A549 (cell line): ENCODE results near the gene PRXL2B. TPM values are rescaled to one million over a fixed set of nuclear protein-coding genes. Genes with fewer than 3 reads are reported as not detected.

Experiments
- ATAC-seq, 2 experiments: fragments of 200-7000 bp in 1 of 2; fragments of >200 bp in 1 of 2; cut with Nextera tagmentation in 1 of 2; cut with Tn5 transposase in 1 of 2; 3 replicates each; pipeline versions ENCODE4 v1.8.0 to v1.9.1; 2018 to 2020; ENCODE audit warnings: mild to moderate bottlenecking in 1 of 2, moderate library complexity in 1 of 2
- CTCF ChIA-PET: fragments of 300-600 bp; sonication (Branson Sonifier 250); formaldehyde crosslinking; extraction: SDS; loops from one replicate; lab custom pipeline; 2021; ENCODE audit warnings: antibody characterized with exemption, inconsistent platforms; lab: Yijun Ruan, JAX
- POLR2A ChIA-PET: fragments of 350-600 bp; formaldehyde crosslinking; extraction: SDS; loops from one replicate; lab custom pipeline; 2021; ENCODE audit warnings: antibody characterized with exemption, inconsistent platforms; lab: Yijun Ruan, JAX
- DNase-seq, 2 experiments: peaks; one replicate each; pipeline versions ENCODE4 v3.0.0 to v3.0.0-alpha.2; 2011 to 2016; ENCODE audit warnings: low read depth in 1 of 2, low spot score in 1 of 2
- FAIRE-seq: peaks from 2 replicates; lab custom pipeline; 2011; peaks lifted over from hg19 to GRCh38; lab: Jason Lieb, UNC
- H3K27ac ChIP-seq, 2 experiments: fragments of >200 bp; sonication (Bioruptor Twin); formaldehyde crosslinking; 3 replicates each; pipeline ENCODE4 v1.5.1; 2016 to 2017
- H3K4me1 ChIP-seq: fragments of >200 bp; sonication (Bioruptor Twin); formaldehyde crosslinking; 3 replicates; pipeline ENCODE4 v1.6.1; 2016
- H3K4me2 ChIP-seq: fragments of >200 bp; sonication (Bioruptor Twin); formaldehyde crosslinking; 3 replicates; pipeline ENCODE4 v1.6.1; 2016
- H3K4me3 ChIP-seq: fragments of >200 bp; sonication (Bioruptor Twin); formaldehyde crosslinking; 3 replicates; pipeline ENCODE4 v1.5.1; 2016
- H3K9me3 ChIP-seq: fragments of >200 bp; sonication (Bioruptor Twin); formaldehyde crosslinking; 3 replicates; pipeline ENCODE4 v1.6.1; 2016
- CBX2 ChIP-seq: fragments of 200-600 bp; sonication (generic); IDR thresholded peaks from 2 replicates; pipeline ENCODE4 v1.6.1; 2016; ENCODE audit warnings: low read depth, mild to moderate bottlenecking, borderline replicate concordance
- CBX8 ChIP-seq: fragments of 200-600 bp; sonication (generic); IDR thresholded peaks from 2 replicates; pipeline ENCODE4 v1.6.1; 2016
- CEBPB ChIP-seq, 2 experiments: fragments of >200 bp in 1 of 2; sonication (Bioruptor Twin) in 1 of 2; formaldehyde crosslinking in 1 of 2; IDR thresholded peaks; 2 replicates each; pipeline ENCODE4 v1.6.1; 2012 to 2016
- EHF ChIP-seq: fragments of 250-450 bp; sonication (Bioruptor Pico); IDR thresholded peaks from 2 replicates; pipeline ENCODE4 v1.5.0; 2020; ENCODE audit warnings: mild to moderate bottlenecking
- EP300 ChIP-seq, 2 experiments: fragments of >200 bp; sonication (Bioruptor Twin); formaldehyde crosslinking; IDR thresholded peaks; 2 replicates in 1 of 2; 3 replicates in 1 of 2; pipeline ENCODE4 v1.6.1; 2016 to 2017
- ESRRA ChIP-seq: fragments of 150-350 bp; IDR thresholded peaks from 2 replicates; pipeline ENCODE4 v1.6.1; 2014; ENCODE audit warnings: mild to moderate bottlenecking, low read length, borderline replicate concordance
- FOXS1 ChIP-seq: fragments of 250-450 bp; sonication (Bioruptor Pico); IDR thresholded peaks from 2 replicates; pipeline ENCODE4 v1.5.0; 2020; ENCODE audit warnings: mild to moderate bottlenecking, moderate library complexity
- GATA3 ChIP-seq: IDR thresholded peaks from 2 replicates; pipeline ENCODE4 v1.6.1; 2012; ENCODE audit warnings: borderline replicate concordance
- HOXB5 ChIP-seq: fragments of 250-450 bp; sonication (Bioruptor Pico); IDR thresholded peaks from 2 replicates; pipeline ENCODE4 v1.5.0; 2020; ENCODE audit warnings: mild to moderate bottlenecking, moderate library complexity
- JUN ChIP-seq, 2 experiments: fragments of >200 bp; sonication (Bioruptor Twin); formaldehyde crosslinking; IDR thresholded peaks; 2 replicates in 1 of 2; 3 replicates in 1 of 2; pipeline ENCODE4 v1.6.1; 2016 to 2017
- KDM1A ChIP-seq: fragments of 200-600 bp; sonication (generic); IDR thresholded peaks from 2 replicates; pipeline ENCODE4 v1.6.1; 2016; ENCODE audit warnings: low read depth, mild to moderate bottlenecking
- MAFK ChIP-seq: fragments of 450-650 bp; IDR thresholded peaks from 2 replicates; pipeline ENCODE4 v1.6.1; 2014; ENCODE audit not compliant: partially characterized antibody
- NR3C1 ChIP-seq: fragments of >200 bp; sonication (Bioruptor Twin); formaldehyde crosslinking; IDR thresholded peaks from 3 replicates; pipeline ENCODE4 v1.6.1; 2017
- ZC3H11A ChIP-seq: fragments of 450-650 bp; IDR thresholded peaks from 2 replicates; pipeline ENCODE4 v1.6.1; 2014; ENCODE audit warnings: antibody characterized with exemption, mild to moderate bottlenecking
- ZFP36 ChIP-seq: fragments of 450-650 bp; IDR thresholded peaks from 2 replicates; pipeline ENCODE4 v1.6.1; 2014; ENCODE audit warnings: borderline replicate concordance; ENCODE audit not compliant: partially characterized antibody
- ZNF302 ChIP-seq: fragments of 250-450 bp; sonication (Bioruptor Pico); IDR thresholded peaks from 2 replicates; pipeline ENCODE4 v1.9.0; 2021; ENCODE audit warnings: inconsistent platforms, mild to moderate bottlenecking, moderate library complexity
- ZSCAN20 ChIP-seq: fragments of 250-450 bp; sonication (Bioruptor Pico); IDR thresholded peaks from 2 replicates; pipeline ENCODE4 v1.8.0; 2022; ENCODE audit warnings: mild to moderate bottlenecking, moderate library complexity
- WGBS: methylation state at CpG from one replicate; pipeline ENCODE4 v1.1.6; 2017; ENCODE audit errors: missing lambda C conversion rate; 5-methylcytosine and 5-hydroxymethylcytosine counted together
- polyA plus RNA-seq, 4 experiments: library from polyadenylated mRNA; depleted of rRNA in 3 of 4; stranded (reverse); fragments of >200 nt; fragmentation: RNase III in 1 of 4; extraction: RNeasy Plus Mini Kit Qiagen cat#74134 plus additional on column Dnase treatment in 1 of 4; gene quantifications; 2 replicates in 3 of 4; 3 replicates in 1 of 4; pipeline ENCODE4 v1.2.3, GENCODE V29; 2011 to 2017
- TF ChIP-seq, protein P1 (sequence below): IDR thresholded peaks from 2 replicates; pipeline ENCODE4 v1.6.1; 2012; ENCODE audit warnings: low read depth, borderline replicate concordance
- TF ChIP-seq, protein P2 (sequence below): fragments of >200 bp; sonication (Bioruptor Twin); formaldehyde crosslinking; IDR thresholded peaks from 3 replicates; pipeline ENCODE4 v1.5.1; 2016
- TF ChIP-seq, protein P3 (sequence below): fragments of >200 bp; sonication (Bioruptor Twin); formaldehyde crosslinking; IDR thresholded peaks from 2 replicates; pipeline ENCODE4 v1.6.1; 2016
- TF ChIP-seq, protein P4 (sequence below): fragments of 250-450 bp; sonication (Bioruptor Pico); IDR thresholded peaks from 2 replicates; pipeline ENCODE4 v1.5.0; 2020; ENCODE audit warnings: low read depth, mild to moderate bottlenecking, moderate library complexity
- TF ChIP-seq, protein P5 (sequence below): fragments of 250-450 bp; sonication (Bioruptor Pico); IDR thresholded peaks from 2 replicates; pipeline ENCODE4 v1.5.0; 2021; ENCODE audit warnings: mild to moderate bottlenecking, moderate library complexity, borderline replicate concordance

Gene PRXL2B
- polyA plus RNA-seq, 2 of the 4 experiments (the other 2 are of a cell fraction), result 4.4 to 16.4 TPM

DNA sequence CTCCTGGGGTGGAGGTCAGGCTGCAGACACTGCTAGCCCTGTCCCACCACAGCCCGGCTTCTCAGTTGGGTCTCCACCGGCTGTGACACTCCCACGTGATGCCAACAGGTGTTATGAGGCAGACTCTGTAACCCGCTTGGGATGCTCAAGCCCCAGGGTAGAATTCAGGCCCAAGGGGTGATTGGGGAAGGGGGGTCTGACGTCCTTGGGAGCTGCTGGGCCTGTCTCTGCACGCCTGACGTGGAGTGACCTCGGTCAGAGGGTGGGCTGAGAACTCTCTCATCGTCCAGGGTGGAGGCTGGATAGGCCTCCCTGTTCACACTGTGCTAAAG is 48.8 kb upstream of the PRXL2B start (continued):
- TF ChIP-seq ZFP36 (no peak), MAFK (no peak)
- TF ChIP-seq, protein P1, sequence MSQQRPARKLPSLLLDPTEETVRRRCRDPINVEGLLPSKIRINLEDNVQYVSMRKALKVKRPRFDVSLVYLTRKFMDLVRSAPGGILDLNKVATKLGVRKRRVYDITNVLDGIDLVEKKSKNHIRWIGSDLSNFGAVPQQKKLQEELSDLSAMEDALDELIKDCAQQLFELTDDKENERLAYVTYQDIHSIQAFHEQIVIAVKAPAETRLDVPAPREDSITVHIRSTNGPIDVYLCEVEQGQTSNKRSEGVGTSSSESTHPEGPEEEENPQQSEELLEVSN, result no peak

DNA sequence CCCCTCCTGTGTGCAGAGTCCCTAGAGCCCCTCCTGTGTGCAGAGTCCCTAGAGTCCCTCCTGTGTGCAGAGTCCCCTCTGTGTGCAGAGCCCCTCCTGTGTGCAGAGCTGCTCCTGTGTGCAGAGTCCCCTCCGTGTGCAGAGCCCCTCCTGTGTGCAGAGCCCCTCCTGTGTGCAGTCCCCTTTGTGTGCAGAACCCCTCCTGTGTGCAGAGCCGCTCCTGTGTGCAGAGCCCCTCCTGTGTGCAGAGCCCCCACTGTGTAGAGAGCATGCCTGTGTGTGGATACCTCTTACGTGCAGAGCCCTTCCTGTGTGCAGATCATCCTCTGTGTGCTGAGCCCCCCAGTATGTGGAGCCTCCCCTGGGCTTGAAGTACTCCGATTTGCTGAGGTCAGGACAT is 48.2 kb upstream of the PRXL2B start:
- POLR2A ChIA-PET, result no interaction called here
- H3K4me3 ChIP-seq, result no peak overlapping the region
- peaks cover 32% of the 10 kb centered on the region for H3K4me1 ChIP-seq
- WGBS, result 94% methylated on average over 2 of the region's 4 CpGs
- no peaks in the 10 kb centered on the region for H3K9me3 ChIP-seq
- CTCF ChIA-PET, result no interaction called here
- DNase-seq (no peak), FAIRE-seq (no peak), ATAC-seq (no peak)
- no peak overlapping the region for H3K27ac ChIP-seq
- no peak overlapping the region for H3K4me2 ChIP-seq
- TF ChIP-seq, protein P2, sequence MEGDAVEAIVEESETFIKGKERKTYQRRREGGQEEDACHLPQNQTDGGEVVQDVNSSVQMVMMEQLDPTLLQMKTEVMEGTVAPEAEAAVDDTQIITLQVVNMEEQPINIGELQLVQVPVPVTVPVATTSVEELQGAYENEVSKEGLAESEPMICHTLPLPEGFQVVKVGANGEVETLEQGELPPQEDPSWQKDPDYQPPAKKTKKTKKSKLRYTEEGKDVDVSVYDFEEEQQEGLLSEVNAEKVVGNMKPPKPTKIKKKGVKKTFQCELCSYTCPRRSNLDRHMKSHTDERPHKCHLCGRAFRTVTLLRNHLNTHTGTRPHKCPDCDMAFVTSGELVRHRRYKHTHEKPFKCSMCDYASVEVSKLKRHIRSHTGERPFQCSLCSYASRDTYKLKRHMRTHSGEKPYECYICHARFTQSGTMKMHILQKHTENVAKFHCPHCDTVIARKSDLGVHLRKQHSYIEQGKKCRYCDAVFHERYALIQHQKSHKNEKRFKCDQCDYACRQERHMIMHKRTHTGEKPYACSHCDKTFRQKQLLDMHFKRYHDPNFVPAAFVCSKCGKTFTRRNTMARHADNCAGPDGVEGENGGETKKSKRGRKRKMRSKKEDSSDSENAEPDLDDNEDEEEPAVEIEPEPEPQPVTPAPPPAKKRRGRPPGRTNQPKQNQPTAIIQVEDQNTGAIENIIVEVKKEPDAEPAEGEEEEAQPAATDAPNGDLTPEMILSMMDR, result no peak
- TF ChIP-seq FOXS1 (CRISPR knock-in tag) (no peak), NR3C1 (no peak), EP300 (IDR thresholded peaks at IDR 0.05) (no peak), GATA3 (no peak), CBX8 (no peak), JUN (IDR thresholded peaks at IDR 0.05) (no peak), ZNF302 (CRISPR knock-in tag) (no peak), ZSCAN20 (CRISPR knock-in tag) (no peak), KDM1A (no peak), MAFK (no peak), ESRRA (no peak), CBX2 (no peak), ZC3H11A (no peak), CEBPB (IDR thresholded peaks at IDR 0.05) (no peak)
- TF ChIP-seq, protein P3, sequence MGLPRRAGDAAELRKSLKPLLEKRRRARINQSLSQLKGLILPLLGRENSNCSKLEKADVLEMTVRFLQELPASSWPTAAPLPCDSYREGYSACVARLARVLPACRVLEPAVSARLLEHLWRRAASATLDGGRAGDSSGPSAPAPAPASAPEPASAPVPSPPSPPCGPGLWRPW, result no peak
- TF ChIP-seq, protein P4, sequence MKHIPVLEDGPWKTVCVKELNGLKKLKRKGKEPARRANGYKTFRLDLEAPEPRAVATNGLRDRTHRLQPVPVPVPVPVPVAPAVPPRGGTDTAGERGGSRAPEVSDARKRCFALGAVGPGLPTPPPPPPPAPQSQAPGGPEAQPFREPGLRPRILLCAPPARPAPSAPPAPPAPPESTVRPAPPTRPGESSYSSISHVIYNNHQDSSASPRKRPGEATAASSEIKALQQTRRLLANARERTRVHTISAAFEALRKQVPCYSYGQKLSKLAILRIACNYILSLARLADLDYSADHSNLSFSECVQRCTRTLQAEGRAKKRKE, result no peak
- TF ChIP-seq, protein P5, sequence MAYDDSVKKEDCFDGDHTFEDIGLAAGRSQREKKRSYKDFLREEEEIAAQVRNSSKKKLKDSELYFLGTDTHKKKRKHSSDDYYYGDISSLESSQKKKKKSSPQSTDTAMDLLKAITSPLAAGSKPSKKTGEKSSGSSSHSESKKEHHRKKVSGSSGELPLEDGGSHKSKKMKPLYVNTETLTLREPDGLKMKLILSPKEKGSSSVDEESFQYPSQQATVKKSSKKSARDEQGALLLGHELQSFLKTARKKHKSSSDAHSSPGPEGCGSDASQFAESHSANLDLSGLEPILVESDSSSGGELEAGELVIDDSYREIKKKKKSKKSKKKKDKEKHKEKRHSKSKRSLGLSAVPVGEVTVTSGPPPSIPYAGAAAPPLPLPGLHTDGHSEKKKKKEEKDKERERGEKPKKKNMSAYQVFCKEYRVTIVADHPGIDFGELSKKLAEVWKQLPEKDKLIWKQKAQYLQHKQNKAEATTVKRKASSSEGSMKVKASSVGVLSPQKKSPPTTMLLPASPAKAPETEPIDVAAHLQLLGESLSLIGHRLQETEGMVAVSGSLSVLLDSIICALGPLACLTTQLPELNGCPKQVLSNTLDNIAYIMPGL (CRISPR knock-in tag), result no peak

DNA sequence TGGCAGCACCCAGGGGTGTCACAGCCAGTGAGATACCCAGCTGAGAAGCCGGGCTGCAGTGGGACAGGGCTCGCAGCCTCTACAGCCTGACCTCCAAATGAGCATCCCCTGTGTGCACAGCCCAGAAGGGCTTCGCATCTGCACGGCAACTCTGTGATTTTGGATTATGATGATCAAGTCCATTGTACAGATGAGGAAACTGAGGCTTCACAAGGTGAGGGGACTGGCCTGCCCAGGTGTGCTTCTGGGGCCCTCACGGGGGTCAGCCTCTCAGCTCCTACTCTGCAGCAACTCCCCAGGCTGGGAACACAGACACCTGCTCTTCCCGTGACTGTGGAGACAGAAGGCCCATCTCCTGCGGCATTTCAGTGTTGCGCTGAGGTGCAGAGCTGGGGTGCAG is 47.7 kb upstream of the PRXL2B start:
- Histone ChIP-seq H3K4me1 (peaks cover 32% of the 10 kb centered on the region), H3K4me2 (no peak overlapping the region), H3K4me3 (no peak overlapping the region), H3K9me3 (no peaks in the 10 kb centered on the region), H3K27ac (no peak overlapping the region)
- whole genome bisulfite sequencing, result 100% methylated on average over 4 of the region's 8 CpGs
- CTCF ChIA-PET, result no interaction called here
- no peak for ATAC-seq
- no peak for FAIRE-seq
- no peak for DNase-seq
- POLR2A ChIA-PET, result no interaction called here
- TF ChIP-seq HOXB5 (CRISPR knock-in tag), result no peak
- TF ChIP-seq EHF, result no peak
